HCT116 (cell line): Measurements from ENCODE around the gene PDCD10. TPM values are rescaled to one million over a fixed set of nuclear protein-coding genes. Genes with fewer than 3 reads are reported as not detected.

ENCODE experiments used
- ATAC-seq: fragments of 200-7000 bp; cut with Tn5 transposase; 2 replicates; pipeline ENCODE4 v1.9.1; 2020; ENCODE audit warnings: mild to moderate bottlenecking, moderate library complexity
- BruUV-seq: library from RNA; stranded (reverse); fragments of 400-500 nt; replicated peaks from 2 replicates; lab custom pipeline; 2021; lab: Mats Ljungman, UMichigan
- CTCF ChIA-PET: fragments of 300-600 bp; sonication (Branson Sonifier 250); formaldehyde crosslinking; loops from one replicate; lab custom pipeline; 2021; ENCODE audit warnings: antibody characterized with exemption; lab: Charles Lee
- POLR2A ChIA-PET: fragments of 300-600, 350-600 bp; sonication (Branson Sonifier 250); formaldehyde crosslinking; loops from one replicate; lab custom pipeline; 2021; ENCODE audit warnings: antibody characterized with exemption; lab: Charles Lee
- RAD21 ChIA-PET, 2 experiments: fragments of 300-600 bp; sonication (Branson Sonifier 250); formaldehyde crosslinking; loops; one replicate each; lab custom pipeline; 2023; ENCODE audit warnings: low total read pairs in 2 of 2; ENCODE audit not compliant: uncharacterized antibody in 2 of 2, unreplicated experiment in 2 of 2, low non-redundant PET in 1 of 2; lab: Charles Lee
- DNase-seq: peaks from one replicate; pipeline ENCODE4 v3.0.0-alpha.2; 2010; ENCODE audit warnings: low read depth, low spot score
- H2AFZ ChIP-seq: fragments of 200-600 bp; shearing (Covaris generic), sonication (generic); 2 replicates; pipeline ENCODE4 v1.6.1; 2017; ENCODE audit warnings: low read depth, mixed run types, mixed read lengths, antibody characterized with exemption, low read length; ENCODE audit not compliant: poor library complexity, severe bottlenecking
- H3K27ac ChIP-seq: 2 replicates; pipeline ENCODE4 v1.5.1; 2012; ENCODE audit warnings: low read depth, low read length
- H3K27me3 ChIP-seq: fragments of 200-600 bp; sonication (generic); 2 replicates; pipeline ENCODE4 v1.6.1; 2016; ENCODE audit warnings: mixed run types, low read length, mixed read lengths; ENCODE audit not compliant: insufficient read depth
- H3K36me3 ChIP-seq, 2 experiments: fragments of 200-500 bp in 1 of 2; fragments of 200-600 bp in 1 of 2; sonication (Bioruptor generic) in 1 of 2; sonication (generic) in 1 of 2; 2 replicates each; pipeline versions ENCODE4 v1.5.1 to v1.6.1; 2014 to 2016; ENCODE audit warnings: low read length in 2 of 2, inconsistent platforms in 1 of 2, mixed read lengths in 1 of 2, mixed run types in 1 of 2; ENCODE audit not compliant: insufficient read depth in 2 of 2, control insufficient read depth in 1 of 2
- H3K4me1 ChIP-seq, 2 experiments: fragments of 200-600 bp in 1 of 2; sonication (generic) in 1 of 2; 2 replicates each; pipeline versions ENCODE4 v1.5.1 to v1.6.1; 2012 to 2017; ENCODE audit warnings: low read length in 2 of 2, inconsistent platforms in 1 of 2, mild to moderate bottlenecking in 1 of 2, mixed read lengths in 1 of 2, mixed run types in 1 of 2, moderate library complexity in 1 of 2; ENCODE audit not compliant: insufficient read depth in 2 of 2, control insufficient read depth in 1 of 2
- H3K4me2 ChIP-seq: fragments of 200-600 bp; sonication (generic); 2 replicates; pipeline ENCODE4 v1.6.1; 2017; ENCODE audit warnings: mixed run types, low read length, mixed read lengths
- H3K4me3 ChIP-seq, 2 experiments: fragments of 200-600 bp in 1 of 2; sonication (generic) in 1 of 2; replicated peaks in 1 of 2; 2 replicates each; pipeline ENCODE4 v1.5.1; 2011 to 2016; ENCODE audit warnings: low read length in 2 of 2, control low read depth in 1 of 2, low read depth in 1 of 2, mild to moderate bottlenecking in 1 of 2, mixed read lengths in 1 of 2, mixed run types in 1 of 2
- H3K79me2 ChIP-seq: fragments of 200-600 bp; sonication (generic); 2 replicates; pipeline ENCODE4 v1.6.1; 2017; ENCODE audit warnings: mild to moderate bottlenecking, mixed run types, low read length, moderate library complexity, mixed read lengths; ENCODE audit not compliant: insufficient read depth
- H3K9ac ChIP-seq: fragments of 200-600 bp; sonication (generic); 2 replicates; pipeline ENCODE4 v1.6.1; 2016; ENCODE audit warnings: low read length, mixed read lengths
- H3K9me2 ChIP-seq: fragments of 200-600 bp; sonication (generic), shearing (Covaris generic); 2 replicates; pipeline ENCODE4 v1.6.1; 2017; ENCODE audit warnings: mixed run types, mild to moderate bottlenecking, moderate library complexity; ENCODE audit not compliant: insufficient read depth
- H3K9me3 ChIP-seq, 2 experiments: fragments of 200-500 bp in 1 of 2; fragments of 200-600 bp in 1 of 2; sonication (Bioruptor generic) in 1 of 2; sonication (generic) in 1 of 2; 2 replicates each; pipeline ENCODE4 v1.6.1; 2014 to 2017; ENCODE audit warnings: low read length in 2 of 2, mixed read lengths in 2 of 2, inconsistent platforms in 1 of 2, low read depth in 1 of 2, mild to moderate bottlenecking in 1 of 2, mixed run types in 1 of 2, moderate library complexity in 1 of 2; ENCODE audit not compliant: control insufficient read depth in 1 of 2, insufficient read depth in 1 of 2
- H4K20me1 ChIP-seq: fragments of 200-600 bp; sonication (generic), shearing (Covaris generic); 2 replicates; pipeline ENCODE4 v1.6.1; 2017; ENCODE audit warnings: mixed run types, mild to moderate bottlenecking, moderate library complexity; ENCODE audit not compliant: insufficient read depth
- CBX3 ChIP-seq: IDR thresholded peaks from 2 replicates; pipeline ENCODE4 v1.6.1; 2012; ENCODE audit warnings: low read depth
- CEBPB ChIP-seq: IDR thresholded peaks from 2 replicates; pipeline ENCODE4 v1.6.1; 2012; ENCODE audit warnings: low read depth
- EGR1 ChIP-seq: IDR thresholded peaks from 2 replicates; pipeline ENCODE4 v1.6.1; 2012; ENCODE audit warnings: low read depth
- ELF1 ChIP-seq: IDR thresholded peaks from 2 replicates; pipeline ENCODE4 v1.6.1; 2012; ENCODE audit warnings: low read depth, borderline replicate concordance
- EZH2 ChIP-seq: fragments of 200-600 bp; sonication (generic); IDR thresholded peaks from 2 replicates; pipeline ENCODE4 v1.6.1; 2017; ENCODE audit warnings: antibody characterized with exemption, mixed run types
- FOSL1 ChIP-seq: IDR thresholded peaks from 2 replicates; pipeline ENCODE4 v1.6.1; 2012; ENCODE audit warnings: low read depth
- POLR2A ChIP-seq: IDR thresholded peaks from 2 replicates; pipeline ENCODE4 v1.7.0; 2011; ENCODE audit warnings: borderline replicate concordance; ENCODE audit not compliant: insufficient read depth, insufficient read length; ENCODE audit errors: extremely low read depth
- POLR2AphosphoS5 ChIP-seq: IDR thresholded peaks from 2 replicates; pipeline ENCODE4 v1.6.1; 2011; ENCODE audit warnings: mild to moderate bottlenecking, low read depth, low read length, moderate library complexity
- RAD21 ChIP-seq: IDR thresholded peaks from 2 replicates; pipeline ENCODE4 v1.6.1; 2012; ENCODE audit warnings: low read depth, mild to moderate bottlenecking
- SIN3A ChIP-seq: IDR thresholded peaks from 2 replicates; pipeline ENCODE4 v1.6.1; 2012; ENCODE audit warnings: low read depth
- SP1 ChIP-seq: IDR thresholded peaks from 2 replicates; pipeline ENCODE4 v1.6.1; 2012; ENCODE audit warnings: low read depth
- TCF7L2 ChIP-seq: IDR thresholded peaks from 2 replicates; pipeline ENCODE4 v1.7.0; 2011; ENCODE audit warnings: borderline replicate concordance, inconsistent platforms; ENCODE audit not compliant: insufficient read depth, insufficient read length; ENCODE audit errors: extremely low read depth
- YY1 ChIP-seq: IDR thresholded peaks from 2 replicates; pipeline ENCODE4 v1.6.1; 2011; ENCODE audit warnings: low read length, low read depth, moderate library complexity, mild to moderate bottlenecking; ENCODE audit not compliant: insufficient replicate concordance; ENCODE audit errors: extremely low read depth
- ZFX ChIP-seq: fragments of 450-650 bp; IDR thresholded peaks from 2 replicates; pipeline ENCODE4 v1.6.1; 2017
- ZNF274 ChIP-seq: fragments of 200-500 bp; sonication (Bioruptor generic); IDR thresholded peaks from 2 replicates; pipeline ENCODE4 v1.6.1; 2014; ENCODE audit warnings: mild to moderate bottlenecking, low read depth, low read length, inconsistent platforms
- intact Hi-C: fragments of 100-400 bp; cut with micrococcal nuclease; formaldehyde crosslinking; loops from 2 replicates; pipeline ENCODE4 v1.10.0; 2022
- total RNA-seq: library from RNA; stranded (reverse); gene quantifications from one replicate; pipeline ENCODE4 v1.2.1, GENCODE V29; 2021; ENCODE audit not compliant: unreplicated experiment
- TF ChIP-seq, protein P1 (sequence below): IDR thresholded peaks from 2 replicates; pipeline ENCODE4 v1.6.1; 2012
- TF ChIP-seq, protein P2 (sequence below): IDR thresholded peaks from 2 replicates; pipeline ENCODE4 v1.6.1; 2012; ENCODE audit warnings: low read depth
- TF ChIP-seq, protein P3 (sequence below): IDR thresholded peaks from 2 replicates; pipeline ENCODE4 v1.6.1; 2012
- TF ChIP-seq, protein P4 (sequence below), 3 experiments: fragments of 200-600 bp in 1 of 3; sonication (generic) in 1 of 3; IDR thresholded peaks in 2 of 3; conservative IDR thresholded peaks in 1 of 3; 2 replicates each; pipeline ENCODE4 v1.5.1; 2012 to 2017; ENCODE audit warnings: low read depth in 2 of 3, low read length in 2 of 3, antibody characterized with exemption in 1 of 3, borderline replicate concordance in 1 of 3, control low read depth in 1 of 3, mild to moderate bottlenecking in 1 of 3, mixed read lengths in 1 of 3, mixed run types in 1 of 3, moderate library complexity in 1 of 3; ENCODE audit not compliant: insufficient read depth in 1 of 3

PDCD10 gene
- total RNA-seq, 1 experiment from 2014 or later = 59.0 TPM

DNA sequence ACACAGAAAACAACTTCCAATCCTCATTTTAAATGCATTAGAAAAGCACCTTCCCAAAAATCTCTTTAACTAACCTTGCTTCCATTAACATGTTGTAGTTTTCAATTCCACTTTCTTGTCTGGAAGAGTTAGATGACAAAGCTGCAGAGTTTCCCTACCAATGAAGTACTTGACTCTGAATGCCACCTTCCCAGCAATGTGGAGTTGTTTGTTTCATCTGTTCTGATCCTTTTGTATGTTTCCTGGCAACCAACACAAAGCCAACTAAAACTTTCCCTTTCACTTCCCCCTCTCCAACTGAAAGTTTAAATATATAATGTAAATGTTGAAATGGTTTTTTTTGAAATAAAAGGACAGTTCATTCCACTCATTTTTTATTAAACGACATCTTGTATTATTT, 80.9 kb downstream of the PDCD10 start, which contains the start of gene WDR49:
Gene WDR49, minus strand, starts transcription at position 183 of the 400 bp plus-strand sequence. CDS start 517 bp downstream, outside the sequence.
- Histone ChIP-seq H3K27me3 (no peaks in the 10 kb centered on the region), H3K4me3 (no peak within 1 kb of the TSS), H3K4me2 (no peak within 1 kb of the TSS), H2AFZ (no peak within 1 kb of the TSS), H4K20me1 (no peaks in the 10 kb centered on the region), H3K9me3 (no peaks in the 10 kb centered on the region), H3K79me2 (no peaks in the 10 kb centered on the region), H3K36me3 (no peaks in the 10 kb centered on the region), H3K4me1 (no peaks in the 10 kb centered on the region), H3K9me2 (no peaks in the 10 kb centered on the region), H3K9ac (no peak within 1 kb of the TSS), H3K27ac (no peak within 1 kb of the TSS)
- ChIA-PET CTCF (no interaction called here), RAD21 (no interaction called here), POLR2A (no interaction called here)
- DNase-seq (no peak), ATAC-seq (no peak)
- no TSS peak for BruUV-seq
- intact Hi-C loops = no loop called here
- TF ChIP-seq, protein P1, sequence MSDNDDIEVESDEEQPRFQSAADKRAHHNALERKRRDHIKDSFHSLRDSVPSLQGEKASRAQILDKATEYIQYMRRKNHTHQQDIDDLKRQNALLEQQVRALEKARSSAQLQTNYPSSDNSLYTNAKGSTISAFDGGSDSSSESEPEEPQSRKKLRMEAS = no peak
- TF ChIP-seq ELF1 (no peak), POLR2A (no peak), CEBPB (no peak), TCF7L2 (no peak), EGR1 (no peak), SP1 (no peak), YY1 (no peak), FOSL1 (no peak), ZNF274 (no peak), RAD21 (no peak), CBX3 (no peak), EZH2 (no peak), ZFX (no peak), POLR2AphosphoS5 (no peak), SIN3A (no peak)
- TF ChIP-seq, protein P2, sequence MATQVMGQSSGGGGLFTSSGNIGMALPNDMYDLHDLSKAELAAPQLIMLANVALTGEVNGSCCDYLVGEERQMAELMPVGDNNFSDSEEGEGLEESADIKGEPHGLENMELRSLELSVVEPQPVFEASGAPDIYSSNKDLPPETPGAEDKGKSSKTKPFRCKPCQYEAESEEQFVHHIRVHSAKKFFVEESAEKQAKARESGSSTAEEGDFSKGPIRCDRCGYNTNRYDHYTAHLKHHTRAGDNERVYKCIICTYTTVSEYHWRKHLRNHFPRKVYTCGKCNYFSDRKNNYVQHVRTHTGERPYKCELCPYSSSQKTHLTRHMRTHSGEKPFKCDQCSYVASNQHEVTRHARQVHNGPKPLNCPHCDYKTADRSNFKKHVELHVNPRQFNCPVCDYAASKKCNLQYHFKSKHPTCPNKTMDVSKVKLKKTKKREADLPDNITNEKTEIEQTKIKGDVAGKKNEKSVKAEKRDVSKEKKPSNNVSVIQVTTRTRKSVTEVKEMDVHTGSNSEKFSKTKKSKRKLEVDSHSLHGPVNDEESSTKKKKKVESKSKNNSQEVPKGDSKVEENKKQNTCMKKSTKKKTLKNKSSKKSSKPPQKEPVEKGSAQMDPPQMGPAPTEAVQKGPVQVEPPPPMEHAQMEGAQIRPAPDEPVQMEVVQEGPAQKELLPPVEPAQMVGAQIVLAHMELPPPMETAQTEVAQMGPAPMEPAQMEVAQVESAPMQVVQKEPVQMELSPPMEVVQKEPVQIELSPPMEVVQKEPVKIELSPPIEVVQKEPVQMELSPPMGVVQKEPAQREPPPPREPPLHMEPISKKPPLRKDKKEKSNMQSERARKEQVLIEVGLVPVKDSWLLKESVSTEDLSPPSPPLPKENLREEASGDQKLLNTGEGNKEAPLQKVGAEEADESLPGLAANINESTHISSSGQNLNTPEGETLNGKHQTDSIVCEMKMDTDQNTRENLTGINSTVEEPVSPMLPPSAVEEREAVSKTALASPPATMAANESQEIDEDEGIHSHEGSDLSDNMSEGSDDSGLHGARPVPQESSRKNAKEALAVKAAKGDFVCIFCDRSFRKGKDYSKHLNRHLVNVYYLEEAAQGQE = no peak
- TF ChIP-seq, protein P3, sequence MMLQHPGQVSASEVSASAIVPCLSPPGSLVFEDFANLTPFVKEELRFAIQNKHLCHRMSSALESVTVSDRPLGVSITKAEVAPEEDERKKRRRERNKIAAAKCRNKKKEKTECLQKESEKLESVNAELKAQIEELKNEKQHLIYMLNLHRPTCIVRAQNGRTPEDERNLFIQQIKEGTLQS = no peak
- TF ChIP-seq, protein P4, sequence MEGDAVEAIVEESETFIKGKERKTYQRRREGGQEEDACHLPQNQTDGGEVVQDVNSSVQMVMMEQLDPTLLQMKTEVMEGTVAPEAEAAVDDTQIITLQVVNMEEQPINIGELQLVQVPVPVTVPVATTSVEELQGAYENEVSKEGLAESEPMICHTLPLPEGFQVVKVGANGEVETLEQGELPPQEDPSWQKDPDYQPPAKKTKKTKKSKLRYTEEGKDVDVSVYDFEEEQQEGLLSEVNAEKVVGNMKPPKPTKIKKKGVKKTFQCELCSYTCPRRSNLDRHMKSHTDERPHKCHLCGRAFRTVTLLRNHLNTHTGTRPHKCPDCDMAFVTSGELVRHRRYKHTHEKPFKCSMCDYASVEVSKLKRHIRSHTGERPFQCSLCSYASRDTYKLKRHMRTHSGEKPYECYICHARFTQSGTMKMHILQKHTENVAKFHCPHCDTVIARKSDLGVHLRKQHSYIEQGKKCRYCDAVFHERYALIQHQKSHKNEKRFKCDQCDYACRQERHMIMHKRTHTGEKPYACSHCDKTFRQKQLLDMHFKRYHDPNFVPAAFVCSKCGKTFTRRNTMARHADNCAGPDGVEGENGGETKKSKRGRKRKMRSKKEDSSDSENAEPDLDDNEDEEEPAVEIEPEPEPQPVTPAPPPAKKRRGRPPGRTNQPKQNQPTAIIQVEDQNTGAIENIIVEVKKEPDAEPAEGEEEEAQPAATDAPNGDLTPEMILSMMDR (IDR thresholded peaks at IDR 0.05 in 2 of 3, conservative IDR thresholded peaks at IDR 0.05 in 1 of 3; ENCODE audit: borderline replicate concordance in 1 of 3, insufficient read depth in 1 of 3, low read depth in 2 of 3, low read length in 2 of 3) = no peak
